Retinal pigment epithelial cell (primary cell): ENCODE measurements around the gene CCL27.
A peak's percentile ranks its signal among the peaks of the same experiment; 100 is the strongest.

Experiments used
- DNase-seq: peaks from one replicate; pipeline ENCODE4 v3.0.0-alpha.2; 2010; ENCODE audit warnings: low read depth
- H3K4me3 ChIP-seq: 2 replicates; pipeline ENCODE4 v1.5.1; 2011; ENCODE audit warnings: mild to moderate bottlenecking, low read length, control low read depth, moderate library complexity
- TF ChIP-seq, protein P1 (sequence below): conservative IDR thresholded peaks from 2 replicates; pipeline ENCODE4 v1.5.1; 2011; ENCODE audit warnings: low read depth, low read length, control low read depth, inconsistent platforms

CCL27 gene

GRCh38 chr9:34633851-34634550, 28.5 kb downstream of the CCL27 start:
- TF ChIP-seq, protein P1, sequence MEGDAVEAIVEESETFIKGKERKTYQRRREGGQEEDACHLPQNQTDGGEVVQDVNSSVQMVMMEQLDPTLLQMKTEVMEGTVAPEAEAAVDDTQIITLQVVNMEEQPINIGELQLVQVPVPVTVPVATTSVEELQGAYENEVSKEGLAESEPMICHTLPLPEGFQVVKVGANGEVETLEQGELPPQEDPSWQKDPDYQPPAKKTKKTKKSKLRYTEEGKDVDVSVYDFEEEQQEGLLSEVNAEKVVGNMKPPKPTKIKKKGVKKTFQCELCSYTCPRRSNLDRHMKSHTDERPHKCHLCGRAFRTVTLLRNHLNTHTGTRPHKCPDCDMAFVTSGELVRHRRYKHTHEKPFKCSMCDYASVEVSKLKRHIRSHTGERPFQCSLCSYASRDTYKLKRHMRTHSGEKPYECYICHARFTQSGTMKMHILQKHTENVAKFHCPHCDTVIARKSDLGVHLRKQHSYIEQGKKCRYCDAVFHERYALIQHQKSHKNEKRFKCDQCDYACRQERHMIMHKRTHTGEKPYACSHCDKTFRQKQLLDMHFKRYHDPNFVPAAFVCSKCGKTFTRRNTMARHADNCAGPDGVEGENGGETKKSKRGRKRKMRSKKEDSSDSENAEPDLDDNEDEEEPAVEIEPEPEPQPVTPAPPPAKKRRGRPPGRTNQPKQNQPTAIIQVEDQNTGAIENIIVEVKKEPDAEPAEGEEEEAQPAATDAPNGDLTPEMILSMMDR: peak; percentile 85
- H3K4me3 ChIP-seq: no peak overlapping the region
- DNase-seq: no peak

- no peak for DNase-seq
- TF ChIP-seq, protein P1: no peak
- H3K4me3 ChIP-seq: no peak overlapping the region
These were observed 29.3 kb downstream of the CCL27 start for GRCh38 chr9:34633166-34633565.

- TF ChIP-seq, protein P1: no peak
- H3K4me3 ChIP-seq: no peak overlapping the region
- DNase-seq: no peak
These were observed 31.9 kb downstream of the CCL27 start for GRCh38 chr9:34630402-34631154.

GRCh38 chr9:34629491-34629808, 33.0 kb downstream of the CCL27 start:
- TF ChIP-seq, protein P1: no peak
- no peak for DNase-seq
- no peak overlapping the region for H3K4me3 ChIP-seq

GRCh38 chr9:34628656-34629490, 33.6 kb downstream of the CCL27 start, which contains the start of gene ARID3C:
TSS of gene ARID3C (minus strand) at chr9:34629066. CDS start at chr9:34628014, 1,052 bp downstream.
- DNase-seq: no peak
- H3K4me3 ChIP-seq: peak within 1 kb of the TSS; percentile 19
- TF ChIP-seq, protein P1: no peak

DNA sequence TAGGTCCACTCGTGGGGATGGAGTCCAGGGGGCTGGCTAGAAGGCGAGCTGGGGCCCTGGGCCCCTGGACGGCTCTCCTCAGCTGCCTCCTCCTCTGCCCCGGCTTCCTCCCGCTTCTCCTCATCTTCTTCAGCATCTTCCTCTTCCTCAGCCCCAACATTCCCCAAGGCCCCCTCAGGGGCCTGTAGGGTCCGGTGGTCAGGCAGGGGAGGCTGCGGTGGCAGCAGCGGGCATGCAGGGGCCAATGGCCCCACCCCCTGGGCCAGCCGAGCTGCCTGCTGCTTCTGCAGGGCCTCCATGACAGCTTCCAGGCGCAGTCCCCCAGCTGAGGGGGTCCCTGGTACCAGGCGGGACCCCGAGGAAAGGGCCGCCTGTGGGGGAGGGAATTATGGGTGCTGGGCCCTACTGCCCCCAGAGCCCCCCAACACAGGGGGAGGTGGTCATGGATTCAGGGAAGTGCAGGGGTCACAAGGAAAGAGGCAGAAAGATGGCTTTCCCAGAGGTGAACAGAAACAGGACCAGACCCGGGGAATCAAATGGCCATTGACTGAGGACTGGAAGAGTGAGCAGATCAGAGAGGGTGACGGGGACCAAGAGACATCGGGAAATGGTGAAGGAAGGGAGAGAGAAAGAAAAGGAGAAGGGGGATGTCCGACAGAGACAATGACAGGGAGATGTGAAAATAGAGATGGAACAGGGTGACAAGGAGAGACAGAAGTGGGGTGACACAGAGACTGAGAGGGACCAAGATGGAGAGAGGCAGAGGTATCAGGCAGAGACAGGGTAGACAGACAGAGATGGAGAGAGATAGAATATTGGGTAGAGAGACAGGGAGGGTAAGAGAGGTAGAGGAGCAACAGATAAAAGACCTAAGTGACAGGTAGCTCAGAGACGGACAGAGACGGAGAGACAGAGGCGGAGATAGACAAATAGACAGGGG, 34.5 kb downstream of the CCL27 start:
- DNase-seq: no peak
- H3K4me3 ChIP-seq: no peak overlapping the region
- TF ChIP-seq, protein P1: no peak
